GM18502 (cell line): ENCODE data around the gene CLEC10A.
"Not testable (repeated sequence)": the region's sequence is repeated elsewhere in the genome, so short reads cannot be mapped to it uniquely, and the experiment has no call there.

ENCODE experiments used
- ATAC-seq: cut with Tn5 transposase; IDR thresholded peaks from one replicate; pipeline ENCODE4 v1.9.1; 2021; ENCODE audit warnings: mild to moderate bottlenecking; ENCODE audit not compliant: unreplicated experiment, poor library complexity

The CLEC10A gene

GRCh38 chr17:7080456-7081041, 498 bp upstream of the CLEC10A start:
- ATAC-seq, result no peak

GRCh38 chr17:7078711-7079110, 1.3 kb downstream of the CLEC10A start:
- ATAC-seq, result no peak

DNA sequence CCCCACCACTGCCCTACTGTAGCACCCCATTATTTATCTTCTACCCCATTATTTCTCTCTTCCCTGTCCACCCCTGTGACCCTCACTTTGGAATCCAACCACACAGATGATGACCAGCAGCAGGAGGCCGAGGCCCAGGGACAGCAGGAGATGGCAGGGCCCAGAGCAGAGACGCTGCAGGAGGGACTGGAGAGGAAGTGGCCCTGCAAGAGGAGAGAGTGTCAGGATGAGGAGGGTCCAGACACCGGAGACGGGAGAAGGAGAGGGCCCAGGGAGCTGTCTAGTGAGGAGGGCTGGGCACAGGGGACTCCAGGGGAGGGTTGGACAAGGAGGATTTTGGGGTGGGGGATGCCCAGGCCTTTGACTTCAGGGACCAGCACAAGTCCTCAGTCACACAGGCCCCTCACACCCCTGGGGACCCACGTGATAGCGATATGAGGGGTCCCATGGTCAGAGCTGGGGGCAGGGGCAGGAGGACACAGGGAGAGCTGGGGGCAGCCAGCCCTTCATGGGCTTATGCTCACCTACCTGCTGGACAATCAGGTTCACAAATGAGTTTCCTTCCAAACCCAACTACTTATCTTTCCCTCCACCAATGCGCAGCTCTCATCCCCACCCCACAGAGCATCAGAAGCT, 2.0 kb downstream of the CLEC10A start:
- ATAC-seq, result no peak

DNA sequence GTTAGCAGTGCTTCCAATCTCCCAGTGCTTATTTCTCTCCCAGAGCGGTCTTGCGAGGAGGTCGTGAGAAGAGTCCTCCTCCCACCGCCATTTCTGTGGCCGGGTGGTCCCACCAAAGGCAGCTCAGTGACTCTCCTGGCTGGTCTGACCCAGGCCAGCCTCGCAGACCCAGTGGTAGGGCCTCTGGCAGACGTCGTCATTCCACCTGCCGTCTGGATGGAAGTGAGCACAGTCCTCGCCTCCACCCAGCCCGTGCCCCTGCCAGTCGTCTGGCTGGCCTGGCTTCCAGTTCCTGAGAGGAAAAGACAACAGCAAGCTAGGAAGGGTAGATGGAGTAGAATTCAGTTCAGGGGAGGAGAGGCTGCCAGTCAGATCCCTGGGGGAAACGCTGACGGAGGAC, 5.1 kb downstream of the CLEC10A start:
- no peak for ATAC-seq

GRCh38 chr17:7072406-7072805, 7.6 kb downstream of the CLEC10A start:
- no peak for ATAC-seq

DNA sequence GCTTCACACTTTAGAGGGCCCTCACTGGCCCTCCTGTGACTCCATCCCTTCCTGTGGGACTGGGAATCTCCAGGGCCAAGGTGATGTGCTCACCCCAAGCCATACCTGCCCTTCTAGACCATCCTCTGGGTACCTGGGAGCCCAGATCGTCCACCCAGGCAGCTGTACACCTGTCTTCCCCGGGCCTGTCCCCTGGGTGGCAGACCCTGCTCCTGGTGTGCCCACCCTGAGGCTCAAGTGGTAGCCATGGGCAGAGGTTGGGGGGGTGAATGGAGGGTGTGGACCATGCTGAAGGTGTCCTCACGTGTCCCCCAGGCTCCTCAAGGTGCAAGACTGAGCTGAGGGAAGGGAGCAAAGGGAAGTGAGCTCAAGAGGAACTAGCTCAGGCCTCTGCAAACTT, 9.3 kb downstream of the CLEC10A start:
- ATAC-seq, result no peak

DNA sequence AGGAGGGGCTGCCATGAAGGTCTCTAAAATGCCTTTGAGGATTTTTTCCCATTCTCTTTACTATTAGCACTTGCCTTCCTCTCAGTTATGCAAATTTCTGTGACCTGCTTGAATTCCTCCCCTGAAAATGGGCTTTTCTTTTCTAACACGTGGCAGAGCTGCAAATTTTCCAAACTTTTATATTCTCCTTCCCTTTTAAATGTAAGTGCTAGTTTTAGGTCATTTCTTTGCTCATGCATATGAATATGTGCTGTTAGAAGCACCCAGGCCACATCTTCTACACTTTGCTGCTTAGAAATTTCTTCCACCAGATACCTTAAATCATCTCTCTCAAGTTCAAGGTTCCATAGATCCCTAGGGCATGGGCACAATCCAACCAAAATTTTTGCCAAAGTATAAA, 11.8 kb downstream of the CLEC10A start:
- ATAC-seq, result no peak

- ATAC-seq, result no peak
Measured at GRCh38 chr17:7067198-7067597, 12.9 kb downstream of the CLEC10A start.

DNA sequence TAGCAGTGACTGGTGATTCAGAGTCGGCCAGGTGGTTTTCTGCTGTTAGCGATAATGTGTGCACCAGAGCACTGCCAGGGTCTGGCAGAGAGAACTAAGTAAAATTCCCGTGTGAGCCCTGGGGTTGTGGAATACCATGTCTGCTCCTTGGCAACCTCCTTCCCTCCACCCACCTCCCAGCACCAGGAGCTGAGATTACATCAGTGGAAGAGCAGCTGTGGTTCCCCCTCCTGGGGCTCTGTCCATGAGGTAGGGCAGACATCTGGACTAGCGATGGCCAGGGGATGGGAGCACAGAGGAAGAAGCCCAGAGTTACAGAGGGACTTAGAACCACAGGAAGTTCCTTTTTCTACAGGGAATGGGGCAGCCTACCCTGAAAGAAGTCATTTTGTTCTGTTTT, 15.8 kb downstream of the CLEC10A start:
- no peak for ATAC-seq

DNA sequence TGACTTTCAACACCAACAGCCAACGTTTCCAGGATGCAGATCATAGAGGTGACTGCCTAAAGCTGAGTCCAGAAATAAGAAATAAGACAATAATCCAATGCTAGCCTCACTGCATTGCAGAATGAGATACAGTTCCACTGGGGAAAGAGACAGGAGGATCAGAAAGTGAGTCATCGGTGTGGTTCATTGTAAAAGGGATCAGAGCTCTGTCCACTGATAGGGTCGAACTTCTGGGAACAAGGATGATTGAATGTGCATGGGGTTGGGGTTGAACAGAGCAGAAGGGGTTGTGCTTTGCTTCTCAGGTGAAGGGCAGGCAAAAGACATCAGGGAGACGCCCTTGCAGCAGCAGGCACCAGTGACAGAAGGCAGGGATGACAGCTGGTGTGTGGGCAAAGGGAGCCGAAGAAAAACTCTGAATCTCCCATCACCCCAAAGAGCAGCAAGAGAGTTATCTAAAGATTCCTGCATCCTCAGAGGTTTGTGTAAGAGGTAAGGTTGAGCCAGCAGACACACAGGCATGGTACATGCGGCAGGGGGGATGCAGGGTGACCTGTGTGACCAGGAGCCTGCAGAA, 16.4 kb downstream of the CLEC10A start:
- ATAC-seq, result no peak

- no peak for ATAC-seq
Measured at GRCh38 chr17:7060165-7060891, 19.7 kb downstream of the CLEC10A start.

- ATAC-seq, result no peak
Measured at GRCh38 chr17:7058831-7059447, 21.1 kb downstream of the CLEC10A start.

DNA sequence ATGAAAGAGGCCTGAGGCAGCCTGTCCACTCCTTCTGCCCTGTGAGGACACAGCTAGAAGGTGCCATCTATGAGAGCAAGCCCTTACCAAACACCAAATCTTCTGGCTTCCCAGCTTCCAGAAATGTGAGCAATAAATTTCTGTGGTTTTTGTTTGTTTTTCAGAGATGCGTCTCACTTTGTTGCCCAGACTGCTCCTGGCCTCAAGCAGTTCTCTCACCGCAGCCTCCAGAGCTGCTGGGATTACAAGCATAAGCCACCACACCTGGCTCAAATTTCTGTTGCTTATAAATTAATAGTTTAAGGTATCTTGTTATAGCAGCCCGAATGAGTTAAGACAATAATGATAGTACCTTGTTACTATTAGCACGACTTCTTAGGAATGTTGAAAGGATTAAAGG, 23.7 kb downstream of the CLEC10A start:
- ATAC-seq, result no peak

DNA sequence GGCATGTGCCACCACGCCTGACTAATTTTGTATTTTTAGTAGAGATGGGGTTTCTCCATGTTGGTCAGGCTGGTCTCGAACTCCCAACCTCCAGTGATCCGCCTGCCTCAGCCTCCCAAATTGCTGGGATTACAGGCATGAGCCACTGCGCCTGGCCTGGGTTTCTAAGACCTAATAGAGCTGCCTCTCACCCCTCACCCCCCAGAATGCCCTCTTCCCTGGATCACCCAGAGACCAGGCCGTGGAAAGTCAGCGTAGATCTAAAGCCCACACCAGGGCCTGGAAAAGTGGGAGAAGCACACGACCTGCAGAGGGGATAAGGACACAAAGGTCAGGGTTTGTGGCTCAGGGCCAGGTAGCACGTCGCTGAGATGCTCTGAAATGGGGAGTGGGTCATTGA, 29.5 kb downstream of the CLEC10A start:
- ATAC-seq, result not testable (repeated sequence)

GRCh38 chr17:7048968-7049367, 31.1 kb downstream of the CLEC10A start:
- no peak for ATAC-seq

- no peak for ATAC-seq
Measured at GRCh38 chr17:7047566-7047965, 32.5 kb downstream of the CLEC10A start.

DNA sequence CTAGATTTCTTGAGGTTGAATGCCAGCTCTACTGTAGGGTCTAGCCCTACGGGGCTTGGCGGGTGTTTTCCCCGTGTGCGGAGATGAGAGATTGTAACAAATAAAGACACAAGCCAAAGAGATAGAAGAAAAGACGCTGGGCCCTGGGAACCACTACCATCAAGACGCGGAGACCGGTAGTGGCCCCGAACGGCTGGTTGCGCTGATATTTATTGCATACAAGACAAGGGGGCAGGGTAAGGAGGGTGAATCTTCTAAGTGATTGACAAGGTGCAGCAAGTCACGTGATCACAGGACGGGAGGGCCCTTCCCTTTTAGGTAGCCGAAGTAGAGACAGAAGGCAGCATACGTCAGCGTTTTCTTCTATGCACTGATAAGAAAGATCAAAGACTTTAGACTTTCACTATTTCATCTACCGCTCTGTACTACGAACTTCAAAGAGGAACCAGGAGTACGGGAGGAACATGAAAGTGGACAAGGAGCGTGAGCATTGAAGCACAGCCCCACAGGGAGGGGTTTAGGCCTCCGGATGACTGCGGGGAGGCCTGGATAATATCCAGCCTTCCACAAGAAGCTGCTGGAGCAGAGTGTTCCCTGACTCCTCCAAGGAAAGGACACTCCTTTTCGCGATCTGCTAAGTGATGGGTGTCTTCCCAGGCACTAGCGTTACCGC, 33.2 kb downstream of the CLEC10A start:
- not testable (repeated sequence) for ATAC-seq

- no peak for ATAC-seq
Measured at GRCh38 chr17:7046127-7046724, 33.8 kb downstream of the CLEC10A start.

DNA sequence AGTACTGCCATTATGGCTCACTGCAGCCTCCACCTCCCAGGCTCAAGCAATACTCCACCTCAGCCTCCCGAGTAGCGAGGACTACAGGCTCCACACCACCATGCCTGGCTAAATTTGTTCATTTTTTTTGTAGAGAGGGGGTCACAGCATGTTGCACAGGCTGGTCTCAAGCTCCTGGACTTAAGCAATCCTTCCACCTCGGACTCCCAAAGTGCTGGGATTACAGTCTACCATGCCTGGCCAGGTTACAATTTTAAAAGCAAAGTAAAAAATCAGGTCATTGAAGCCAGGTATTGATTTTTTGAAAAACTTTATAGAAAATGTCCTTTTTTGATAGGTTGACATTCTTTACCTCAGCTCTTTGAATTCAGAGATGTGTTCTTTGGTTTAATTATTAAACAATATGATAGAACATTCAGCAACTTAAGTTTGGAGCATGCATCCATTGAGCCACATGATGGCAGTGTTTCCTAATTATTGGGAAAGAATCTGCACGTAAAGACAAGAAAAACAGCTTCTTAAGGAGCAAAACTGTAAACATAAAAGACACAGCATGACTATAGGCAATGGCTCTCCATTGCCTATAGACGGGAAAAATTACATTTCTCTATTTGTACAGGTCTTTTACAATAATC, 34.4 kb downstream of the CLEC10A start:
- ATAC-seq, result no peak
